NCI-H510A treated with DMSO at 0.1 percent for 48 hours (cell line): Measurements from ENCODE around the gene CFAP46.
"Not testable (repeated sequence)": the region's sequence is repeated elsewhere in the genome, so short reads cannot be mapped to it uniquely, and the experiment has no call there.

Experiments
- DNase-seq: peaks from one replicate; lab custom pipeline; 2025; lab: John Stamatoyannopoulos, UW

Gene CFAP46

GRCh38 chr10:132843276-132843675 is 99.1 kb downstream of the CFAP46 start:
- DNase-seq: not testable (repeated sequence)

- no peak for DNase-seq
These were observed 100.0 kb downstream of the CFAP46 start for GRCh38 chr10:132842397-132842796.

- DNase-seq: no peak
These were observed 100.8 kb downstream of the CFAP46 start for GRCh38 chr10:132841615-132841975.

GRCh38 chr10:132840698-132841614 is 101.4 kb downstream of the CFAP46 start:
- DNase-seq: no peak

DNA sequence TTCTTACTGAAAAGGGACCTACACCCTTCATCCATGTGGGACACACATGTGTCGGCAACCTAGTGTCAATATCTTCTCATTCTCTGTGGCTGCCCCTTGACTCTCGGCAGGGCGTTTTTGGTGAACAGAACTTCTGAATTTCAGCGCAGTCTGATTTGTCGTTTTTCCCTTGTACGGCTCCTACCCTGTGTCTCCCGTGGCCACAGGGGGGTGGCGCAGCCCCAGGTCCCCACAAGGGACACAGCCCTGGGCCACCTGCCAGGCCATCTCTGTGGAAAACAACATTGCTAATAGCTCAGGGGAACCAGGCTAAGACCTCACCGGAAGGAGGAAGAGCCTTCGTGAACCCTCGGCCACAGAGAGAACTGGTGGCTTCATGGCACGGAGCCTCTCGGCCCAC is 103.3 kb downstream of the CFAP46 start:
- no peak for DNase-seq

GRCh38 chr10:132838346-132838970 is 103.9 kb downstream of the CFAP46 start:
- no peak for DNase-seq

- no peak for DNase-seq
These were observed 104.5 kb downstream of the CFAP46 start for GRCh38 chr10:132837905-132838304.

DNA sequence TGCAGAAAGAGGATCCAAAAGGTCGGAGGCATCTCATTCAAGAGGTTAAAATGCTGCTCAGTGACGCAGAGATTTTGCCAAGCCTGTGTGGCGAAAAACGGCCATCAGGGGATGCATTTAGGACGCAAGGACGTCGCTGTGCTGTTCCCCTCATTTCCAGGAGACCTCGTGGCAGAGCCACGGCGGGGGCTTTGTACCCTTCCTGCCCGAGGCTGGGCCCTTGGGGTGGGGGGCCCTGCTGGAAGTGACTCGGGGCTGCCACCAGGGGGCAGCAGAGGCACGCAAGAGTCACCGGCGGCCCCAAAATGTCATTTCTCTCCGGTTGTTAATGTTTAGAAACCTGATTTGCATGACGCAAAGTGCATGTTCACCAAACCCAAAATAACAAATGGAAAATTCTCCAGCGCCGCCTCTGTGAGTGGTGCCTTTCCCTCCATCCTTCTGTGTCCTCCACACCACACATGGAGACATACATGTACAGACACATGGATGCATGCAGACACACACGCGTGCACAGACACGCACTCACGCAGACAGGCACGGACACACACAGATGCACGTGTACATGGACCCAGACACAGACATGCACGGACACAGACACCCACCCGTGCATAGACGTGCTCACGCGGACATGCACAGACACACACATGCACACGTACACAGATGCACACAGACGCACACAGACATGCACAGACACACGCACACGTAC is 105.4 kb downstream of the CFAP46 start:
- no peak for DNase-seq

GRCh38 chr10:132836248-132836831 is 106.0 kb downstream of the CFAP46 start:
- no peak for DNase-seq

DNA sequence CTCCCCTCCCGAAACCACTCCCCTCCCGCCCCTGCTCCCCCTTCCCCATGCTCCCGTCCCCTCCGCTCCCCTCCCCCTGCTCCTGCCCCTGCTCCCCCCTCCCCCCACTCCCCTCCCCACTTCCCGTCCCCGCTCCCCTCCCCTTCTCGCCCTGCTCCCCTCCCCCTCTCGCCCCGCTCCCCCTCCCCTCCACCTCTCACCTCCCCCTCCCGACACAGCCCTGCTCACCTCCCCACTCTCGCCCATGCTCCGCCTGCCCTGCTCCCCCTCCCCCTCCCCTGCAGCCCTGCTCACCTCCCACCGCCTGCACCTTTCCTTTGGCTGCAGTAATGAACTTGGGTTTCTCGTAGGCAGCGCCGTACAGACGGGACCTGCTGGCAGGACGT is 106.5 kb downstream of the CFAP46 start:
- DNase-seq: no peak

GRCh38 chr10:132834891-132835847 is 107.2 kb downstream of the CFAP46 start:
- no peak for DNase-seq

DNA sequence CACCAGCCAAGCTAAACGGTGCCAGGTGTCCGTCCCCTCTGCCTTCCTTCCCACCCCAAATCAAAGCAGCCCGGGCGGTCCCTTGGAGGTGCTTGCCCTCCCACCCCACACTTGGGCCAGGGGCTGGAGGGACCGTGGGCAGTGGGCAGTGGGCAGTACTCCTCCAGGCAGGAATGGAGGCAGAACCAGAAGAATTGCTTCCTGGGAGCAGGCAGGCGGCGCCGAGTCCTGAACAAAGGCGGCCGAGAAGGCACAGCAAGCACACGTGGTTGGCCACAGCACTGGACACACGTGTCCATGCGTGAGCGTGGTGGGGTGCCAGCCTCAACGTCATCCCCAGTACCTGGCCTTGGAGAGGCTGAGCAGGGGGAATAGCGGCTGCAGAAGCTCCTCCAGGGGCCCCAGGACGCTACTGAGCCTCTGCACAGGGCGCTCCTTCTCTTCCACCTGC is 108.0 kb downstream of the CFAP46 start:
- no peak for DNase-seq

- DNase-seq: no peak
These were observed 108.8 kb downstream of the CFAP46 start for GRCh38 chr10:132833421-132834111.

GRCh38 chr10:132832186-132832969 is 110.0 kb downstream of the CFAP46 start:
- no peak for DNase-seq

DNA sequence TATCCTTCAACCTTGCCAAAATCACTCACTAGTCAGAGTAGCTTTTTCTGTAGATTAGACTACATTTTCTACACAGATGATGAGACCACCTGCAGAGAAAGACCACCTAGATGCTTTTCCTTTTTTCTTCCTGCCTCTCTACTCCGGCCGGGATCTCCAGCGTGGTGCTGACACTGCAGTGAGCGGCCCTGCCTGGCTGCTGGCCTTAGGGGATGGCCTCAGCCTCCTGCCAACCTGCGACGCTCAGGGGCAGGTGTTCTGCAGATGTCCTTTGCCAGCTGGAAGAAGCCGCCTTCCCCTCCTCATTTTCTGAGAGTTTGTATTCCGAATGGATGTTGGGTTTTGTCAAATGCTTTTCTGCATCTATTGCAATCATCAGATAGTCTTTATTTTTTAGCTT is 113.0 kb downstream of the CFAP46 start:
- no peak for DNase-seq

DNA sequence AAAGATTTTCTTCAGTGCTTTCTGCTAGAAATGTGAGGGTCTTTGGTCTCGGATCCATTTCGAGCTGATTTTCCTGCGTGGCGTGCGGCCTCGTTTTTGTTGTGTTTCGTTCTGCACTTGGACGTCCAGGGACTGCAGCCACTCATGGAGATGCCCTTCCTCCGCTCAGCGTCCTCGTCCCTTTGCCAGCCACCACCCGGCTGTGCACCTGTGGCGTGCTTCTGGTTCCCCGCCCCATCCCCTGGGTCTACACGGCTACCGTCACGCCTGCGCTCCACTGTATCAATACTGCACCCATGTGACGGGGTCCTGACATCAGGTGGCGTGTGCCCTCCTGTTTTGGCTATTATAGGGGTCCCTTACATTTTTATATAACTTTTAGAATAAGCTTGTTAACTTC is 113.7 kb downstream of the CFAP46 start:
- DNase-seq: no peak

DNA sequence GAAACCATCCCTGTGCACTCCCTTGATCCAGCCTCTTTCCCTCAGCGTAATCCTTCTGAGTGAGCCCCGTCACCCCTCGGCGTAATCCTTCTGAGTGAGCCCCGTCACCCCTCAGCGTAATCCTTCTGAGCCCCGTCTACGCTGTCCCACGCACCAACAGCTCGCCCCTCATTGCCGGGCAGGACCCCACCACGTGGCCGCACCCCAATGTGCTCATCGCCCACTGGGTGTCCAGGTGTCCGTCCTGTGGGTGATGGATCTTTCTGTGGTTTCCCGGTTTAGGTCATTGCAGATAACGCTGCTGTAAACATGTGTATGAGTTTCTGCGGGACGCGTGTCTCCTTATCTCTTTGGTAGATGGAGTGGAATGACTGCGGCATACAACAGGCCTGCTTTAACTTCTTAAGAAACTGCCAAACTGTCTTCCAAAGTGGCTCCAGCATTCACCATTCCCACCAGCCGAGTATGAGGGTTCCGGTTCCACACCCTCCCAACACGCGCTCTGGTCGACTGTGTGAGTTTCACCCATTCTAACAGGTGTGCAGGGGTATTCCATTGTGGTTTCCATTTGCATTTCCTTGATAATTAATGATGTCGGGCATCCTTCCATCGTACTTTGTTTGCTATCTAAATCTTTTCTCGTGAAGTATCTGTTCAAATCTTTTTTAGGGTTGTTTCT is 114.4 kb downstream of the CFAP46 start:
- no peak for DNase-seq

DNA sequence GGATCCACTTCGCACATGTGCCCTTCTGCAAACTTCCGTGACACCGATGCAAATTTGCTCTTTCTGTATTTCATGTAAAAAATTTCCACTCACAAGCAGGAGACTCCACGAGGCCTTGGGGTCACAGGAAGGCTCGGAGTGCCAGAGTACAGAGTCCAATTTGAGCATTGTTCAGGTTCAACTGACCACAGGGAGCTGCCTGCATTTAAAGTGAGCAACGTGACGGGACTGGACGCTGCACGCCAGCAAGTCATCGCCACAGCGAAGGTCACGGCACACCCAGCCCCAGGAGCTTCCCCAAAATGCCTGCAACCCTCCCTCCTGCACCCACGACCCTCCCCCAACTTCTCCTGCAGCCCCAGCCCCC is 115.0 kb downstream of the CFAP46 start:
- no peak for DNase-seq
